PC-3 (cell line): ENCODE measurements around the gene KIR2DL1. TPM values are rescaled to one million over a fixed set of nuclear protein-coding genes. Genes with fewer than 3 reads are reported as not detected.

Experiments used
- ATAC-seq: fragments of 200-7000 bp; cut with Tn5 transposase; 2 replicates; pipeline ENCODE4 v1.9.1; 2020; ENCODE audit warnings: mild to moderate bottlenecking, moderate library complexity
- BruUV-seq: library from RNA; stranded (reverse); fragments of 400-500 nt; replicated peaks from 2 replicates; lab custom pipeline; 2021; lab: Mats Ljungman, UMichigan
- CTCF ChIA-PET: fragments of 300-600 bp; sonication (Branson Sonifier 250); formaldehyde crosslinking; loops from one replicate; lab custom pipeline; 2022; ENCODE audit warnings: antibody characterized with exemption; lab: Charles Lee
- POLR2A ChIA-PET: fragments of 300-600 bp; sonication (Branson Sonifier 250); formaldehyde crosslinking; loops from one replicate; lab custom pipeline; 2022; ENCODE audit warnings: antibody characterized with exemption; ENCODE audit not compliant: unreplicated experiment; lab: Charles Lee
- DNase-seq: peaks from one replicate; pipeline ENCODE4 v3.0.0-alpha.2; 2015
- H2AFZ ChIP-seq: fragments of 300-600 bp; sonication (generic); 2 replicates; pipeline ENCODE4 v1.6.0; 2016; ENCODE audit warnings: antibody characterized with exemption, low read length
- H3F3A ChIP-seq: fragments of 300-600 bp; sonication (generic); one replicate; pipeline ENCODE4 v1.6.0; 2017; ENCODE audit warnings: antibody characterized with exemption, low read length, control low read depth, mild to moderate bottlenecking; ENCODE audit not compliant: unreplicated experiment
- H3K27ac ChIP-seq: fragments of 300-600 bp; sonication (generic); 2 replicates; pipeline ENCODE4 v1.5.1; 2016; ENCODE audit warnings: mild to moderate bottlenecking, low read length
- H3K27me3 ChIP-seq: fragments of 300-600 bp; sonication (generic); 2 replicates; pipeline ENCODE4 v1.6.1; 2016; ENCODE audit warnings: low read length, mixed read lengths
- H3K36me3 ChIP-seq: fragments of 300-600 bp; sonication (generic); 2 replicates; pipeline ENCODE4 v1.6.1; 2016; ENCODE audit warnings: low read depth, mixed run types, low read length, mixed read lengths
- H3K4me1 ChIP-seq: fragments of 300-600 bp; sonication (generic); 2 replicates; pipeline ENCODE4 v1.5.1; 2016; ENCODE audit warnings: low read length; ENCODE audit not compliant: insufficient read depth
- H3K4me2 ChIP-seq: fragments of 300-600 bp; sonication (generic); 2 replicates; pipeline ENCODE4 v1.6.0; 2016; ENCODE audit warnings: low read length
- H3K4me3 ChIP-seq: fragments of 300-600 bp; sonication (generic); 2 replicates; pipeline ENCODE4 v1.5.1; 2016; ENCODE audit warnings: mild to moderate bottlenecking, low read length, mixed read lengths
- H3K79me2 ChIP-seq: fragments of 300-600 bp; sonication (generic); 2 replicates; pipeline ENCODE4 v1.6.1; 2017; ENCODE audit warnings: low read length, mixed read lengths
- H3K9ac ChIP-seq: fragments of 300-600 bp; sonication (generic); 2 replicates; pipeline ENCODE4 v1.6.0; 2016; ENCODE audit warnings: mild to moderate bottlenecking, low read length
- H3K9me2 ChIP-seq: fragments of 300-600 bp; sonication (generic); replicated peaks from 2 replicates; pipeline ENCODE4 v1.6.1; 2016; ENCODE audit warnings: mixed run types, low read length, mixed read lengths
- H3K9me3 ChIP-seq: fragments of 300-600 bp; sonication (generic); 2 replicates; pipeline ENCODE4 v1.6.1; 2016; ENCODE audit warnings: low read length, mixed read lengths
- H4K20me1 ChIP-seq: fragments of 300-600 bp; sonication (generic); 2 replicates; pipeline ENCODE4 v1.6.1; 2016; ENCODE audit warnings: low read length, mixed read lengths
- EZH2 ChIP-seq: fragments of 300-600 bp; sonication (generic); IDR thresholded peaks from one replicate; pipeline ENCODE4 v1.6.1; 2017; ENCODE audit warnings: antibody characterized with exemption, mild to moderate bottlenecking, low read length; ENCODE audit not compliant: unreplicated experiment
- EZH2phosphoT487 ChIP-seq: fragments of 300-600 bp; sonication (generic); IDR thresholded peaks from 2 replicates; pipeline ENCODE4 v1.6.1; 2018; ENCODE audit warnings: mild to moderate bottlenecking, antibody characterized with exemption, low read length, borderline replicate concordance
- intact Hi-C: fragments of 100-400 bp; cut with micrococcal nuclease; formaldehyde crosslinking; loops from 2 replicates; pipeline ENCODE4 v1.9.0; 2023
- total RNA-seq: library from RNA; depleted of rRNA; stranded (reverse); fragments of >200 nt; gene quantifications from 2 replicates; pipeline ENCODE4 v1.2.3, GENCODE V29; 2014
- TF ChIP-seq, protein P1 (sequence below): fragments of 300-600 bp; sonication (generic); conservative IDR thresholded peaks from 2 replicates; pipeline ENCODE4 v1.5.1; 2017; ENCODE audit warnings: antibody characterized with exemption, low read depth, mild to moderate bottlenecking, low read length

Gene KIR2DL1
- total RNA-seq, 1 experiment from 2014 or later, result not detected

DNA sequence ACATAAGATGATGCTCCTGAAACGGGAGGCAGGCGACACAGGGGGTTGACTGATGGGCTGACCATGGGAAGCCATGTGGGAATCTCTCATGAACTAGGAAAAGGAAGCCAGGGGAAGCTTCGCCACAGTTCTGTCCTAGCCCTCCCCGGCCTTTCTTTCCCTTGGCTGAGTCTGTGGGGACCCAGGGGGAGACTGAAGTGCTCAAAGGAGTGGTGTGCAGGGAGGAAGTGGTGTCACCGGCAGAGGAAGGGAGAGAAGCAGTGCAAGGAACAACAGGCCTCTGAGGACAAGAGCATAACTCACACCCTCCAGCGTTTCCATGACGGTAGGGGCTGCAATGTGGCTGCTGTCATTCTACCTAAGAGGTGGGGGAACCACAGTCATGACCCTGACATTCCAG is 44.3 kb upstream of the KIR2DL1 start:
- no peaks in the 10 kb centered on the region for H3K9me2 ChIP-seq
- TF ChIP-seq, protein P1, sequence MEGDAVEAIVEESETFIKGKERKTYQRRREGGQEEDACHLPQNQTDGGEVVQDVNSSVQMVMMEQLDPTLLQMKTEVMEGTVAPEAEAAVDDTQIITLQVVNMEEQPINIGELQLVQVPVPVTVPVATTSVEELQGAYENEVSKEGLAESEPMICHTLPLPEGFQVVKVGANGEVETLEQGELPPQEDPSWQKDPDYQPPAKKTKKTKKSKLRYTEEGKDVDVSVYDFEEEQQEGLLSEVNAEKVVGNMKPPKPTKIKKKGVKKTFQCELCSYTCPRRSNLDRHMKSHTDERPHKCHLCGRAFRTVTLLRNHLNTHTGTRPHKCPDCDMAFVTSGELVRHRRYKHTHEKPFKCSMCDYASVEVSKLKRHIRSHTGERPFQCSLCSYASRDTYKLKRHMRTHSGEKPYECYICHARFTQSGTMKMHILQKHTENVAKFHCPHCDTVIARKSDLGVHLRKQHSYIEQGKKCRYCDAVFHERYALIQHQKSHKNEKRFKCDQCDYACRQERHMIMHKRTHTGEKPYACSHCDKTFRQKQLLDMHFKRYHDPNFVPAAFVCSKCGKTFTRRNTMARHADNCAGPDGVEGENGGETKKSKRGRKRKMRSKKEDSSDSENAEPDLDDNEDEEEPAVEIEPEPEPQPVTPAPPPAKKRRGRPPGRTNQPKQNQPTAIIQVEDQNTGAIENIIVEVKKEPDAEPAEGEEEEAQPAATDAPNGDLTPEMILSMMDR, result no peak
- TF ChIP-seq EZH2phosphoT487 (no peak), EZH2 (no peak)
- intact Hi-C loops, result no loop called here
- POLR2A ChIA-PET, result no interaction called here
- H3K36me3 ChIP-seq, result no peaks in the 10 kb centered on the region
- H3K9ac ChIP-seq, result no peak overlapping the region
- no peaks in the 10 kb centered on the region for H3K79me2 ChIP-seq
- H3K27ac ChIP-seq, result no peak overlapping the region
- H3K4me3 ChIP-seq, result no peak overlapping the region
- no peaks in the 10 kb centered on the region for H3F3A ChIP-seq
- no peaks in the 10 kb centered on the region for H4K20me1 ChIP-seq
- BruUV-seq, result no TSS peak
- H3K9me3 ChIP-seq, result peaks cover 15% of the 10 kb centered on the region
- no peaks in the 10 kb centered on the region for H3K4me1 ChIP-seq
- DNase-seq, result no peak
- CTCF ChIA-PET, result no interaction called here
- no peak overlapping the region for H3K4me2 ChIP-seq
- no peak for ATAC-seq
- no peak overlapping the region for H2AFZ ChIP-seq
- peaks cover 31% of the 10 kb centered on the region for H3K27me3 ChIP-seq

- no peaks in the 10 kb centered on the region for H3K36me3 ChIP-seq
- no peaks in the 10 kb centered on the region for H3F3A ChIP-seq
- no peak overlapping the region for H2AFZ ChIP-seq
- H3K27me3 ChIP-seq, result peaks cover 45% of the 10 kb centered on the region
- POLR2A ChIA-PET, result no interaction called here
- H3K4me3 ChIP-seq, result no peak overlapping the region
- no peak overlapping the region for H3K27ac ChIP-seq
- H3K79me2 ChIP-seq, result no peaks in the 10 kb centered on the region
- BruUV-seq, result no TSS peak
- H4K20me1 ChIP-seq, result no peaks in the 10 kb centered on the region
- no peak for ATAC-seq
- no peak for DNase-seq
- intact Hi-C loops, result no loop called here
- TF ChIP-seq EZH2phosphoT487, result no peak
- TF ChIP-seq, protein P1, result no peak
- TF ChIP-seq EZH2, result no peak
- no peak overlapping the region for H3K9ac ChIP-seq
- no peaks in the 10 kb centered on the region for H3K9me2 ChIP-seq
- H3K4me1 ChIP-seq, result no peaks in the 10 kb centered on the region
- no peaks in the 10 kb centered on the region; the same call in 1 of the 2 replicates for H3K9me3 ChIP-seq
- H3K4me2 ChIP-seq, result no peak overlapping the region
- CTCF ChIA-PET, result no interaction called here
Observed at GRCh38 chr19:54727562-54727961, 42.0 kb upstream of the KIR2DL1 start.

GRCh38 chr19:54728167-54728566 is 41.4 kb upstream of the KIR2DL1 start:
- Histone ChIP-seq H3K9me2 (no peaks in the 10 kb centered on the region), H3K27ac (no peak overlapping the region), H4K20me1 (no peaks in the 10 kb centered on the region), H3K9ac (no peak overlapping the region), H3F3A (no peaks in the 10 kb centered on the region), H3K27me3 (peaks cover 50% of the 10 kb centered on the region), H3K4me2 (no peak overlapping the region), H3K4me3 (no peak overlapping the region), H2AFZ (no peak overlapping the region), H3K9me3 (no peaks in the 10 kb centered on the region), H3K4me1 (no peaks in the 10 kb centered on the region), H3K79me2 (no peaks in the 10 kb centered on the region), H3K36me3 (no peaks in the 10 kb centered on the region)
- POLR2A ChIA-PET, result no interaction called here
- no TSS peak for BruUV-seq
- intact Hi-C loops, result no loop called here
- TF ChIP-seq EZH2phosphoT487, result no peak
- TF ChIP-seq, protein P1, result no peak
- DNase-seq (no peak), ATAC-seq (no peak)
- CTCF ChIA-PET, result no interaction called here
